Measurements from ENCODE around the gene DCDC1.

Gene DCDC1

GRCh38 chr11:31267720-31268119 is 101.8 kb downstream of the DCDC1 start:
- Histone ChIP-seq H3K9me3 (ENCODE audit: severe bottlenecking) (peaks cover 2% of the 10 kb centered on the region), H3K27ac (ENCODE audit: poor library complexity, severe bottlenecking) (no peak overlapping the region), H3K4me3 (ENCODE audit: severe bottlenecking) (no peak overlapping the region), H3K36me3 (ENCODE audit: low read depth) (no peaks in the 10 kb centered on the region), H3K4me1 (ENCODE audit: insufficient read depth, poor library complexity, severe bottlenecking) (no peaks in the 10 kb centered on the region), H3K27me3 (ENCODE audit: insufficient read depth, poor library complexity, severe bottlenecking) (no peaks in the 10 kb centered on the region)
- TF ChIP-seq, protein P1, sequence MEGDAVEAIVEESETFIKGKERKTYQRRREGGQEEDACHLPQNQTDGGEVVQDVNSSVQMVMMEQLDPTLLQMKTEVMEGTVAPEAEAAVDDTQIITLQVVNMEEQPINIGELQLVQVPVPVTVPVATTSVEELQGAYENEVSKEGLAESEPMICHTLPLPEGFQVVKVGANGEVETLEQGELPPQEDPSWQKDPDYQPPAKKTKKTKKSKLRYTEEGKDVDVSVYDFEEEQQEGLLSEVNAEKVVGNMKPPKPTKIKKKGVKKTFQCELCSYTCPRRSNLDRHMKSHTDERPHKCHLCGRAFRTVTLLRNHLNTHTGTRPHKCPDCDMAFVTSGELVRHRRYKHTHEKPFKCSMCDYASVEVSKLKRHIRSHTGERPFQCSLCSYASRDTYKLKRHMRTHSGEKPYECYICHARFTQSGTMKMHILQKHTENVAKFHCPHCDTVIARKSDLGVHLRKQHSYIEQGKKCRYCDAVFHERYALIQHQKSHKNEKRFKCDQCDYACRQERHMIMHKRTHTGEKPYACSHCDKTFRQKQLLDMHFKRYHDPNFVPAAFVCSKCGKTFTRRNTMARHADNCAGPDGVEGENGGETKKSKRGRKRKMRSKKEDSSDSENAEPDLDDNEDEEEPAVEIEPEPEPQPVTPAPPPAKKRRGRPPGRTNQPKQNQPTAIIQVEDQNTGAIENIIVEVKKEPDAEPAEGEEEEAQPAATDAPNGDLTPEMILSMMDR (IDR thresholded peaks at IDR 0.05; ENCODE audit: poor library complexity, severe bottlenecking), result no peak
- no peak for DNase-seq (ENCODE audit: low spot score)
- ATAC-seq (ENCODE audit: low read depth), result no peak

- peaks cover 2% of the 10 kb centered on the region for H3K27me3 ChIP-seq (ENCODE audit: insufficient read depth, poor library complexity, severe bottlenecking)
- H3K36me3 ChIP-seq (ENCODE audit: low read depth), result no peaks in the 10 kb centered on the region
- no peak for DNase-seq (ENCODE audit: low spot score)
- no peaks in the 10 kb centered on the region for H3K9me3 ChIP-seq (ENCODE audit: severe bottlenecking)
- H3K27ac ChIP-seq (ENCODE audit: poor library complexity, severe bottlenecking), result no peak overlapping the region
- H3K4me1 ChIP-seq (ENCODE audit: insufficient read depth, poor library complexity, severe bottlenecking), result no peaks in the 10 kb centered on the region
- ATAC-seq (ENCODE audit: low read depth), result no peak
- TF ChIP-seq, protein P1 (IDR thresholded peaks at IDR 0.05; ENCODE audit: poor library complexity, severe bottlenecking), result no peak
- no peak overlapping the region for H3K4me3 ChIP-seq (ENCODE audit: severe bottlenecking)
Observed at GRCh38 chr11:31264834-31265233, 104.7 kb downstream of the DCDC1 start.

GRCh38 chr11:31262761-31263160 is 106.8 kb downstream of the DCDC1 start:
- no peak for ATAC-seq (ENCODE audit: low read depth)
- H3K36me3 ChIP-seq (ENCODE audit: low read depth), result no peaks in the 10 kb centered on the region
- TF ChIP-seq, protein P1 (IDR thresholded peaks at IDR 0.05; ENCODE audit: poor library complexity, severe bottlenecking), result no peak
- H3K27me3 ChIP-seq (ENCODE audit: insufficient read depth, poor library complexity, severe bottlenecking), result peaks cover 2% of the 10 kb centered on the region
- no peaks in the 10 kb centered on the region for H3K4me1 ChIP-seq (ENCODE audit: insufficient read depth, poor library complexity, severe bottlenecking)
- no peak for DNase-seq (ENCODE audit: low spot score)
- no peak overlapping the region for H3K27ac ChIP-seq (ENCODE audit: poor library complexity, severe bottlenecking)
- no peaks in the 10 kb centered on the region for H3K9me3 ChIP-seq (ENCODE audit: severe bottlenecking)
- H3K4me3 ChIP-seq (ENCODE audit: severe bottlenecking), result no peak overlapping the region

DNA sequence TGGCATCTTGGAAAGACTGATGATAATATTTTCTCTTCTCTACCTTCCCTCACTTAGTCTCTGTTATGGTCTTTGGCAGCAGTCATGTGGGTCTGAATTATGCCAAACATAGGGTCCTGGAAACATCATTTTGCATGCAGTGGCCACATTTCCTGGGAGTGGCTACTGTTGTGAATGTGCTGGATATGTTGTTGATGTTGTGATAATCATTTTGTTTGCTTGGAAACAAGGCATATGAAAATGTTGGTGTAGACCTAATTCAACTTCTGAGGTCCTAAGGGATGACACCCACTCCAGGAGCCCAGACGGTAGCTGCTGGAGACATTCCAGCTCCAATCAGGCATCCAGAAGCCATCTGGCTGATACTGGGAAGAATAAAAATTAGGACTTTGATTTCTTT is 109.7 kb downstream of the DCDC1 start:
- no peak for DNase-seq (ENCODE audit: low spot score)
- TF ChIP-seq, protein P1 (IDR thresholded peaks at IDR 0.05; ENCODE audit: poor library complexity, severe bottlenecking), result no peak
- Histone ChIP-seq H3K27me3 (ENCODE audit: insufficient read depth, poor library complexity, severe bottlenecking) (peaks cover 2% of the 10 kb centered on the region), H3K4me1 (ENCODE audit: insufficient read depth, poor library complexity, severe bottlenecking) (no peaks in the 10 kb centered on the region), H3K36me3 (ENCODE audit: low read depth) (no peaks in the 10 kb centered on the region), H3K27ac (ENCODE audit: poor library complexity, severe bottlenecking) (no peak overlapping the region), H3K9me3 (ENCODE audit: severe bottlenecking) (no peaks in the 10 kb centered on the region), H3K4me3 (ENCODE audit: severe bottlenecking) (no peak overlapping the region)
- ATAC-seq (ENCODE audit: low read depth), result no peak

GRCh38 chr11:31254415-31254814 is 115.1 kb downstream of the DCDC1 start:
- Histone ChIP-seq H3K9me3 (ENCODE audit: severe bottlenecking) (no peaks in the 10 kb centered on the region), H3K27me3 (ENCODE audit: insufficient read depth, poor library complexity, severe bottlenecking) (no peaks in the 10 kb centered on the region), H3K36me3 (ENCODE audit: low read depth) (no peaks in the 10 kb centered on the region), H3K27ac (ENCODE audit: poor library complexity, severe bottlenecking) (no peak overlapping the region), H3K4me1 (ENCODE audit: insufficient read depth, poor library complexity, severe bottlenecking) (no peaks in the 10 kb centered on the region), H3K4me3 (ENCODE audit: severe bottlenecking) (no peak overlapping the region)
- ATAC-seq (ENCODE audit: low read depth) (peak; percentile 41; the same call in 1 of the 3 replicates), DNase-seq (ENCODE audit: low spot score) (no peak)
- TF ChIP-seq, protein P1 (IDR thresholded peaks at IDR 0.05; ENCODE audit: poor library complexity, severe bottlenecking), result no peak

Measured in RWPE2 (cell line).